ENCODE measurements around the gene OXA1L.
A peak's percentile ranks its signal among the peaks of the same experiment; 100 is the strongest.
"Not testable (repeated sequence)": the region's sequence is repeated elsewhere in the genome, so short reads cannot be mapped to it uniquely, and the experiment has no call there.

Gene OXA1L

GRCh38 chr14:22802860-22803686, 36.6 kb downstream of the OXA1L start:
- no peak for DNase-seq

- DNase-seq, result no peak
Observed at GRCh38 chr14:22803687-22803974, 37.1 kb downstream of the OXA1L start.

- DNase-seq, result not testable (repeated sequence)
Observed at GRCh38 chr14:22805235-22805634, 38.7 kb downstream of the OXA1L start.

GRCh38 chr14:22807432-22808087, 41.1 kb downstream of the OXA1L start:
- DNase-seq, result no peak

GRCh38 chr14:22808388-22809209, 42.1 kb downstream of the OXA1L start:
- DNase-seq, result no peak

- no peak for DNase-seq
Observed at GRCh38 chr14:22811722-22812121, 45.2 kb downstream of the OXA1L start.

GRCh38 chr14:22812744-22813143, 46.3 kb downstream of the OXA1L start:
- DNase-seq, result no peak

- DNase-seq, result no peak
Observed at GRCh38 chr14:22813145-22813544, 46.7 kb downstream of the OXA1L start.

- no peak for DNase-seq
Observed at GRCh38 chr14:22814373-22814772, 47.9 kb downstream of the OXA1L start.

- DNase-seq, result no peak
Observed at GRCh38 chr14:22814941-22815713, 48.6 kb downstream of the OXA1L start, which contains the start of gene SLC7A7. SLC7A7 (minus strand) TSS chr14:22815435; CDS start chr14:22813398, 2,037 bp downstream.

- no peak for DNase-seq
Observed at GRCh38 chr14:22819151-22819988, 52.9 kb downstream of the OXA1L start.

GRCh38 chr14:22820731-22821130, 54.2 kb downstream of the OXA1L start:
- DNase-seq, result no peak

GRCh38 chr14:22821193-22822015, 54.9 kb downstream of the OXA1L start:
- DNase-seq, result peak; percentile 43

- peak; percentile 52 for DNase-seq
Observed at GRCh38 chr14:22822016-22822570, 55.6 kb downstream of the OXA1L start.
